ENCODE data around the gene RETN. TPM values are rescaled to one million over a fixed set of nuclear protein-coding genes. Genes with fewer than 3 reads are reported as not detected.
A peak's percentile ranks its signal among the peaks of the same experiment; 100 is the strongest.

The RETN gene
- total RNA-seq, 1 experiment from 2014 or later = not detected

GRCh38 chr19:7619671-7620441, 49.0 kb upstream of the RETN start:
- Histone ChIP-seq H3K27ac (ENCODE audit: low read depth, low read length) (no peak overlapping the region), H3K27me3 (ENCODE audit: insufficient read depth, low read length) (no peaks in the 10 kb centered on the region), H3K79me2 (ENCODE audit: insufficient read depth, low read length) (no peaks in the 10 kb centered on the region), H3K9me2 (ENCODE audit: insufficient read depth) (no peaks in the 10 kb centered on the region), H3K36me3 (ENCODE audit: control insufficient read depth in 1 of 2, insufficient read depth in 2 of 2, low read length in 2 of 2) (peaks cover 5 to 14% of the 10 kb centered on the region in 2 experiments; a peak in 3 of 4 replicates), H3K4me3 (replicated peaks in 1 of 2; ENCODE audit: low read depth in 1 of 2, low read length in 2 of 2) (no peak overlapping the region), H3K9me3 (ENCODE audit: control insufficient read depth in 1 of 2, insufficient read depth in 1 of 2, low read depth in 1 of 2, low read length in 2 of 2) (no peaks in the 10 kb centered on the region), H2AFZ (ENCODE audit: low read depth, low read length, poor library complexity, severe bottlenecking) (no peak overlapping the region), H4K20me1 (ENCODE audit: insufficient read depth) (no peaks in the 10 kb centered on the region), H3K4me1 (ENCODE audit: control insufficient read depth in 1 of 2, insufficient read depth in 2 of 2, low read length in 2 of 2) (peaks cover 0 to 6% of the 10 kb centered on the region in 2 experiments; a peak in 1 of 4 replicates), H3K9ac (ENCODE audit: low read length) (no peak overlapping the region), H3K4me2 (ENCODE audit: low read length) (no peak overlapping the region)
- ChIA-PET RAD21 (ENCODE audit: low non-redundant PET in 1 of 2, low total read pairs in 2 of 2, uncharacterized antibody in 2 of 2, unreplicated experiment in 2 of 2) (no interaction called here), POLR2A (no interaction called here), CTCF (no interaction called here)
- TSS peak; percentile 61 for BruUV-seq (replicated peaks)
- ATAC-seq = no peak
- intact Hi-C loops (cut with micrococcal nuclease) = no loop called here
- no peak for DNase-seq (ENCODE audit: low read depth, low spot score)
- TF ChIP-seq FOSL1 (IDR thresholded peaks at IDR 0.05; ENCODE audit: low read depth) = no peak
- TF ChIP-seq POLR2AphosphoS5 (IDR thresholded peaks at IDR 0.05; ENCODE audit: low read depth, low read length) = 0 out of 2 replicates have a peak, but pooled peaks have one; percentile 3
- no peak for TF ChIP-seq SP1 (IDR thresholded peaks at IDR 0.05; ENCODE audit: low read depth)
- no peak for TF ChIP-seq RAD21 (IDR thresholded peaks at IDR 0.05; ENCODE audit: low read depth)
- TF ChIP-seq ZNF274 (IDR thresholded peaks at IDR 0.05; ENCODE audit: low read depth, low read length) = no peak
- no peak for TF ChIP-seq ZFX (IDR thresholded peaks at IDR 0.05)

- intact Hi-C loops (cut with micrococcal nuclease) = no loop called here
- peaks cover 2% of the 10 kb centered on the region; the same call in 1 of the 2 replicates for H3K79me2 ChIP-seq (ENCODE audit: insufficient read depth, low read length)
- H3K9ac ChIP-seq (ENCODE audit: low read length) = no peak overlapping the region
- RAD21 ChIA-PET (ENCODE audit: low non-redundant PET in 1 of 2, low total read pairs in 2 of 2, uncharacterized antibody in 2 of 2, unreplicated experiment in 2 of 2) = no interaction called here
- POLR2A ChIA-PET = no interaction called here
- H3K4me2 ChIP-seq (ENCODE audit: low read length) = no peak overlapping the region
- peaks cover 0 to 6% of the 10 kb centered on the region in 2 experiments; a peak in 1 of 4 replicates for H3K4me1 ChIP-seq (ENCODE audit: control insufficient read depth in 1 of 2, insufficient read depth in 2 of 2, low read length in 2 of 2)
- no peak for DNase-seq (ENCODE audit: low read depth, low spot score)
- H3K27me3 ChIP-seq (ENCODE audit: insufficient read depth, low read length) = no peaks in the 10 kb centered on the region
- H3K9me2 ChIP-seq (ENCODE audit: insufficient read depth) = no peaks in the 10 kb centered on the region
- no peak overlapping the region for H3K4me3 ChIP-seq (replicated peaks in 1 of 2; ENCODE audit: low read depth in 1 of 2, low read length in 2 of 2)
- H3K9me3 ChIP-seq (ENCODE audit: control insufficient read depth in 1 of 2, insufficient read depth in 1 of 2, low read depth in 1 of 2, low read length in 2 of 2) = no peaks in the 10 kb centered on the region
- H3K36me3 ChIP-seq (ENCODE audit: control insufficient read depth in 1 of 2, insufficient read depth in 2 of 2, low read length in 2 of 2) = peaks cover 5 to 19% of the 10 kb centered on the region in 2 experiments; a peak in 3 of 4 replicates
- CTCF ChIA-PET = no interaction called here
- no TSS peak for BruUV-seq (replicated peaks)
- no peak for ATAC-seq
- H3K27ac ChIP-seq (ENCODE audit: low read depth, low read length) = no peak overlapping the region
- no peaks in the 10 kb centered on the region for H4K20me1 ChIP-seq (ENCODE audit: insufficient read depth)
- no peak for TF ChIP-seq REST (IDR thresholded peaks at IDR 0.05; ENCODE audit: low read depth)
- no peak for TF ChIP-seq CEBPB (IDR thresholded peaks at IDR 0.05; ENCODE audit: low read depth)
- no peak for TF ChIP-seq SRF (IDR thresholded peaks at IDR 0.05; ENCODE audit: low read depth)
- TF ChIP-seq POLR2A (IDR thresholded peaks at IDR 0.05; ENCODE audit: borderline replicate concordance, extremely low read depth, insufficient read depth, insufficient read length) = no peak
- no peak overlapping the region for H2AFZ ChIP-seq (ENCODE audit: low read depth, low read length, poor library complexity, severe bottlenecking)
These were observed 48.1 kb upstream of the RETN start for GRCh38 chr19:7620442-7621412.
